NCI-H1105 (cell line): Measurements from ENCODE around the gene TPP1.

ENCODE experiments used
- DNase-seq: peaks from one replicate; lab custom pipeline; 2025; lab: John Stamatoyannopoulos, UW

Gene TPP1

DNA sequence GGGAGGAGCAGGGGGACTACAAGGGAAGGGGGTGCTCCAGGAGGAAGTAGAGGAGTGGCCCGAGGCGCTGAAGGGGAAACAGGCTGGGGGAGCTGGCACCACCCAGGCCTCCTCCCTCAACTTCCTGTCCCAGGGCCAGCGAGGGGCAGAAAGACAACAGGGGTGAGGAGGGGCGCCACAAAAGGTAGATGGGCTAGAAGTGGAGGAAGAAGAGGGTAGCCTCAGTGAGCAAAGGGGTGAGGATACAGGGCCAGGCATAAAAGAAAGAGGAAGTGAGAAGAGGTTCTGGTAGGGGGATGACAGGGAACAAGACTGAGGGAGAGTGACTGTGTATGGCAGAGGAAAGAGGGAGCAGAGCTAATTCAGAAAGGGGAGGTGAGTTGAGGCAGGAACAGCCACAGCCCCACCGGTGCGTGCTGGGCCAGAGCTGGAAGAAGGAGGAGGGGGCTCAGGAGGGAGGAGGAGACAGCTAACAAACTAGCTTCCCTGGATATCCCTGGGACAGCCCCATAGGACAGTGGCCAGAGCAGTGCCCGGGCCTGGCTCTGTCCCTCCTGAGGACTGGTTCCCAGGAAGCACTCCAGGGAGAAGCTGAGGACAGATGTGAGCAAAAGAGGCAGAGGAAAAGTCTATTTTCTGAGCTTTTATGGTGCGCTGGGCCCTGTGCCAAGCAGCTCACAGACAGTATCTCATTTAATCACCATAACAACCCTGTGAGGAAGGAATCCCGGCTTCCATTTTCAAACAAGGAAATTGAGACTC, 27.9 kb upstream of the TPP1 start:
- no peak for DNase-seq

DNA sequence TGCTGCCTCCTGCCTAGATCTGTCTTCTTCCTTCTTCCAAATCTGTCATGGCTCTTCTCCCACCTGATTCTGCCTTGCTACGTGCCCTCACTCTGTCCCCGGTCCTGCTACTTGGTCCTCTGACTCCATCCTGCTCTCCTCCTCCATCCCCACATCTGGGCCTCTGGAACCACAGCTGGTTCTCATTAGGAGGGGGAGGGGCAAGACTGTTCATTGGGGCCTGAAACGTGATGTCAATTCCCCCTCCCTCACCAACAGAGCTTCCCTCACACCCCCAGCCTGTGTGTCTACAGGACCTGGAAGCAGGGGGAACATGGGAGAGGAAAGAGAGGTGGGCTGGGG, 27.3 kb upstream of the TPP1 start:
- DNase-seq: no peak

DNA sequence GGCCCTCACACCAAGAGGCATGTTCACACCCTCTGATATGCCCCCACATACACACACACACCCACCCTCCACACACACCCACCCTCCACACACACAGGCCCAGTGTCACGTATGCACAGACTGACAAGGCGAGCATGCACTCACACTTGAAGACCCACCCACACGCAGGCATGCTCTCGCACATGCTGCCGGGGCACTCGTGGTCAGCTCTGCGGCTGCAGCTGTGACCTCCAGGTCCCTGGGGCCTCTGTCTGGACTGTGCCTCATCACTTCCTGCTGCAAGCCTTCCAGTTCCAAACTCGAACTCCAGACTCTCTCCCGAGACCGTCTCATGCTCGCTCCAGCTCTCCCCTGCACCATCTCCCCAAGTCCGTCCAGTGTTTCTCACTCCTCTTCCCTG, 26.8 kb upstream of the TPP1 start:
- DNase-seq: no peak

DNA sequence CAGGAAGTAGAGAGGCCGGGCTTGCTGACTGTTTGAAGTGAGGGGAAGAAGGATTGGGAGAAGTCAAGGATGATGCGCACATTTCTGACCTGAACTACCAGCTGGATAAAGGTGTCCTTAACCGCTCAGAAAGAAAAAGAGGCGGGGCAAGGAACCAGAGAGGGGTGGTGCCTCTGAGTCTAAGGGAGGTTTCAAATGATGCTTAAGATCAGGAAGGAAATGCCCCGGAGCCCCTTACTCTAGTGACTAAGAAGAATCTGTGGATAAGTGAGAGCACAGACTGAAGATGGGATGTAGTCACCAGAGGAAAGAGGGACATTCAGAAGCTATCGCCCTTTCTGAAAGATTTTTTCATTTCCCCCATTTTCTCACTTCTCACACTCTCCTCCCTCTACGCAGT, 23.7 kb upstream of the TPP1 start:
- DNase-seq: no peak

DNA sequence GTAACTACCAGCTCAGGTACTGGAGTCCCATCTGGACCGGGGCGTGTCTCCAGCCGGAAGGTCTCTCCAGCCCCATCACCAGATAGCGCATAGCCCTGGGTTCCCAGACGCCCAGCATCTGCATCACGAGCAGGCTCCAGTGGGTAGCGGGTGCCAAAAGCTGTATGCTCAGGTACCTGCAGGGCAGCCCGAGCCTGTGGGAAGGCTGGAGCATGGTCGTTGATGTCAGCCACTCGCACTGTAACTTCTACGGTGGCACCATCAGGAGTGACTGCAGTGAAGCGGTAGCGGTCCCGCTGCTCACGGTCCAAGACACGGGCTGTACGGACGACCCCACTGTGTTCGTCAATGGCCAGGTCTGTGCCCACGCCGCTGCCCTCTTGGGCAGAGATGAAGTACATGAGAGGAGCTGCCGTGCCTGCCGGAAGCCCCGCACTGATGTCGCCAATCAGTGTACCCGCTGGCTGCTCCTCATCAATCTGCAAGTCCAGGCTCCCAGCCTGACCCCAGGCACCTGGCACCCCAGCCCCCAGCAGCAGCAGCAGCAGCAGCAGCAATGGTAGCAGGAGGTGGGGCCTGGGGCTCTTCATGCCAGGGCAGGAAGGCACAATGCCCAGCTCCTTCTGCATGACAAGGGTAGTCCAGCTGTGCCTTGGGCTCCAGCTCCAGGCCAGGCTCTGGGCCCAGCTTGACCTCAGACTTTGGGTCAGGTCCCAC, 21.9 kb upstream of the TPP1 start:
- no peak for DNase-seq

DNA sequence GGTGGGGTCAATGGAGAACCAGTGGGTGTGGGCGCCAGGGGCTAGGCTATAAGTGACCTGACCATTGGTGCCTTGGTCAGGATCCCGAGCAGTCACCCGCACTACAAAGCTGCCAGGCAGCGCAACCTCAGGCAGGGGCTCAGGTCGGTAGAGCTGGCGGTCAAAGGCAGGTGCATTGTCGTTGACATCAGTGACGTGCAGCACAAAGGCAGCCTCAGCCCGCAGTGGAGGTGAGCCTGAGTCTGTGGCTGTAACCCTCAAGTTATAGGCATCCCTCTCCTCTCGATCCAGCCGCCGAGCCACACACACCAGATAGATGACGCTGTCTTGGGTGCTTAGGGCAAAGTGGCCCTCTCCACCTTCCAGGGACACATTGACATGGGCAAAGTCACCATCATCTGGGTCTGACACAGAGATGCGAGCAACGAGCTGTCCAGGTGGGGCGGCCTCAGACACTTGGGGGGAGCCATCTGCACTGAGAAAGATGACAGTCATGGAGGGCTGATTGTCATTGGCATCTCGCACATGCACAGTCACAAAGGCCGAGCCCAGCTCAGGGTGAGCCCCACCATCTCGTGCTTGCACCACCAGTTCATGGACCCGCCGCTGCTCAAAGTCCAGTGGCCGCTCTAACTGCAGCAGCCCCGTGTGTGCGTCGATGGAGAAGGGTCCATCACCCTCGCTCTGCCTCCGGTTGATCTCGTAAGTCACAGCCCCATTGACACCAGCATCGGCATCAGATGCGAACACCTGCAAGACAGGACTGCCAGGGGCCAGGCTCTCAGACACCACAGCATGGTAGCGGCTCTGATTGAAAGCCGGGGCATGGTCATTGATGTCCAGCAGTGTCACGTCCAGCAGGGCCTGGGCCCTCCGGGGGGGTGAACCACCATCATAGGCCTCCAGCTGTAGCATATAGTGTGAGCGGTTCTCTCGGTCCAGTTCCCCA, 21.1 kb upstream of the TPP1 start:
- DNase-seq: no peak

DNA sequence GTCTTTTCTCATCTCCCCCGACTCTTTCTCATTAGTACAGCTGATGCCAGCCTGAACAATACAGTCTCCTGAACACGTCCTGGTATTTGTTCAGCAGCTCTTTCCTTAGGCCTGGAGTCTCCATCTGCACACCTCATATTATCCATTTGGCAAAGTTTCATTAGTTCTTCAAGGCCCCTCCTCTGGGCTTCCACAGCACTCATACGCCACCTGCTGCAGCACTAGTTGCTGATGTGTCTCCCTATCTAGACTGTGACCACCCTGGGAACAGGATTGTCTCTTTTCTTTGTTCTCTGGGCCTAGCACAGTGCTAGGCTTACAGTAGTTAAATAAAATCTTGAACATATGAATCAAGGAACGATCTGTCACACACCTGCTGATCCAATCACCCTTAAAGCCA, 19.2 kb upstream of the TPP1 start:
- DNase-seq: no peak

DNA sequence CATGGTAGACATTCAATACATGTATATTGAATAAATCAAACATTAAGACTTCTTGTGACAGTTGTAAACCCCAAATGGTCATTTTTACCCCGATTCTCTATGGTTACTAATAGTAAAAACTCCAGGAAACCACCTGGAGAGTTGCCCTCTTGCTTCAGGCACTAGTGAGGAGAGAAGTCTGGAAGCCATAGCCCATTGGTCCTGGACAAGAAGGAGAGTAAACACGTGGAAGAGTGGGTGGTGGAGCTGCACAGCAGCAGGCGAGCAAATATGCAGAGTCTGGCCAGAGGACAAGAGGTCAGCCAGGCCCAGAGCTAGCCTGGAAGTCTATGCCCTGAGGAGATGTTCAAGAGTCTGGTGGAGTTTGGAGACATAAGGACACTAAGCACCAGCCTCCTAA, 18.6 kb upstream of the TPP1 start:
- DNase-seq: no peak

DNA sequence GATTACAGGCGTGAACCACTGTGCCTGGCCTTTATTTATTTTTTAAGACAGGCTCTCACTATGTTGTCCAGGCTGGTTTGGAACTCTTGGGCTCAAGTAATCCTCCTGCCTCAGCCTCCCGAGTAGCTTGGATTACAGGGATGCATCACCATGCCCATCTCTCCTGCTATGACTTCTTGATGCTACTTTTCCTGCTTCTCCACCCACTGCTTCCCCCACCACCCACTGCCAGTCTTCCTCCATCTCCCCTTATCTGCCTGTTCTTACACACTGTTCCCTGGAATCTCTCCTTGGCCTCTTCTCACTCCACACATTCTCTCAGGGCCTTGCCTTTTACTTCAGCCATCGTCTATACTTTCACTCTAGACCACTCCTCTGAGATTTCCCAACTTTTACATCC, 17.3 kb upstream of the TPP1 start:
- no peak for DNase-seq

DNA sequence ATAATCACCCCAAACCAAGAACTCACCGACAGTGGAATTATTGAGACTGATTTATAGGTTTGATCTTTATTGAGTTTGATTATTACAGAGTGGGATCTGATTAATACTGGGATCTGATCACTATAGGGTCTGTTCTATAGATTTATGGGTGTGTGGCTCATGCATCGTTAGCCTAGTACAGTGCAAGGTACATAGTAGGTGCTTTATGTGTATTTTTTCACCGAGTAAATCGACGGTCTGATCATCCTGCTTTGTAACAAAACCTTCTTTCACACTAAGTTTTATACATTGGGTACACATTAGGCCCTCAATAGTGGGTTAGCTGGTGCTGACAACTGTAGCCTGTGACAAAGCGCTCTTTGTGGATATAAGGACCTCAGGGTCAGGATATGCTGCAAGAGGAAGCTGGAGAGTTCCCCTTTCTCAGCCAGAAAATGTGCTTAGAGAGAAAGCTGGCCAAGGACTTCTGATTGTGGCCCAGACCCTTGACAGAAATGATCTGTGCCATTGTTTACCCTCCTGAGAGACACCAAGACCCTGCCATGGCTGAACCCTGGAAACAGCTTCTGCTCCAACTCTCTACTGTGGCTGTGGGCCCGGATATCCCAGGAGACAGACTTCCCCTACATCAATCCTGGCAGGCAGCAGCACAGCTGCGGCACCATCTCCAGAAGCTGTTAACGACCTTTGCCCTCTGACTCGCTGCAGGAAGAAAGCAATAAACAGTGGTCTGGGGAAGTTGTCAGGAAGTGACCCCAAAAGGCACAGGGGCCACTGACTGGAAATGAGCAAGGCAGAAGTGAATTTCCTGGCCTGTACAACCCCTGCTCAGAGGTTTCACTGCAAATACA, 16.1 kb upstream of the TPP1 start:
- no peak for DNase-seq

DNA sequence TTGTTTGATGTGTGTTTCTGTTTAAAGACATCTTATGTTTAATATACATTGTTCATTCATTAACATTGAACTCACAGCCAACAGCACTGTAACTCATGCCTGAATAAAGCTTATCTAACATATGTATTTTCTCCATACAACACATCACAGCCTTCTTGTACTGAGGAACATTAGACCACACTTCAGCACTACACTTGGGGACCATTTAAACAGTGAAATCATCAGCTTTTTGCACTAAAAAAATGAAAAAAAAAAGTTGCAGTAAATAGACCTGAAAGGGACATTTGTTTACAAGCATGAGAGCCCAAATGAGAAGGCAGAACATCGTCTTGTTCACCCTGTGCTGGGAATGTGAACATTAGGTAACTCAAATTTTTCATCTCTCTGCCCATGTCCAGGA, 15.3 kb upstream of the TPP1 start:
- no peak for DNase-seq

DNA sequence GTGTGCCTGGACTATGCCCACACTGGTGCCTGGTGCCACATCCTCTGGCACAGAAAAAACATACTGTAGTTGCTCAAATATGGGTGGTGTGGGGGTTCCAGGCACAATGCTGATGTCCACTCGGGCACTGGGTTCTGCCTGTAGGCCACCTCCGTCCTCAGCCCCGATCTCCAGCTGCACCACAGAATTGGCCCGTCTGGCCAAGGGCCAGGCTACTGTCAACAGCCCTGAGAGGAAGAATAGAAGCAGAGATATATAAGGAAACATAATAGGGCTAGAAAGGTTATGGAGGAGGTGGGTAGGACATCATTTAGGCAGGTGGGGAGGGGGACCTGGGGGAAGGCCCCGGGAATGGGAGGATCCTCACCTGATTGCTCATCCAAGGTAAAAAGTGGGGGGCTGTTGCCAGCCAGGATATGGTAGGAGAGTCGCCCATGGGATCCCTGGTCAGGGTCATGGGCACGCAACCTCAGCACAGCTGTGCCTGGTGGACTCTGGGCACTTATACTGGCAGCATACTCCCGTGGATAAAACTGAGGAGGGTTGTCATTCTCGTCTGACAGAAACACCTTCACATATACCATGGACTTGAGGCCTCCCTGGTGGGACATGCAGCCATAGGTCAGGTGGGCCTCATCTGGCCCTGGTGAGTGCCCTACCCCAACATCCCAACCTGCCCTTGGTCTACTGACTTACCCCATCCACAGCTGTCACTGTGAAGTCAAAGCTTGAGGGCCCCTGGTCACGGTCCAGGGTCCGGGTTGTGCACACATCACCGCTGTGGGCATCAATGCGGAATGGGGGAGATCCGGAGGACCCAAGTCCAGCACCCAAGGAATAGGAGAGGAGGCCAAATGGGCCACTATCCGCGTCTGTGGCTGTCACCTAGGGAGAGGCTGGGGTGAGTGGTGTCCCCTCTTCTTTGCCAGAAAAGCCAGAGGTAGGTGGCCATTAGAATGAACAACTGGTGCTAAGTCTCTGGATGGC, 14.5 kb upstream of the TPP1 start:
- DNase-seq: no peak

DNA sequence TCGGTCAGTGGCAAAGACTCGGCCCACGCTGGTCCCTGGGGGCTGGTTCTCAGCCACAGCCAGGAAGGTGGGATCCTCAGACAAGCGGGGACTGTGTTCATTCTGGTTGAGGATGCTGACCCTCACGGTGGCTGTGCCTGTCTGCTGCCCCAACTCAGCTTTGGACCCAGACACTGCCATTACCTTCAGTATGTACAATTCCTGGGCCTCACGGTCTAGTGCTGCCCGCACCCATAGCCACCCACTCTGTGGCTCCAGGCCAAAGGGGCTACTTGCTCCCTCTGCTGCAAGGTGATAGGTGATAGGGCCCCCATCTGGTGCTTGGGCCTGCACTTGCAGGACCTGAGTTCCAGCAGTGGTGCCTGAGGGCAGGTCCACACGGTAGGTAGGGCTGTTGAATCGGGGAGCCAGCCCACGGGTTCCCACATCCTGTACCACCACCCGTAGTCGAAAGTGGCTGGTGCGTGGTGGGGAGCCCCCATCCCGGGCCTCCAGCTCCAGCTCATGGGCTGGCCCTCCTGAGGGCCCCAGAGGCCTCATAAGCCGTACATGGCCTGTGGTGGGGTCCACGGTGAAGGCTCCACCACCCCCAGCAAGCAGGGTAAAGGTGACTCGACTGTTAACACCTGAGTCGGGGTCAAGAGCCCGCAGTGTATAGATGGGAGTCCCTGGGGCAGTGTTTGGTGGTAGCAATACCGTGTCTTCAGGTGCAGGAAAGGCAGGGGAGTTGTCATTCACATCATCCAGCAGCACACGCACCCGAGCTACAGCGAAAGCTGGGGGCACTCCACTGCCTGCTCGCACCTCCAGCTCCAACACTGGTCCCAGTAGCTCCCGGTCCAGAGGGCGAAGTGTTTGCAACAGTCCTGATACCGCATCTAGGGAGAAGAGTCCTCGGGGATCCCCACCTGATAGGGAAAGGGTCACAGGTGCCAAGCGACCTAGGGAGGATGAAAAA, 13.2 kb upstream of the TPP1 start:
- DNase-seq: no peak

DNA sequence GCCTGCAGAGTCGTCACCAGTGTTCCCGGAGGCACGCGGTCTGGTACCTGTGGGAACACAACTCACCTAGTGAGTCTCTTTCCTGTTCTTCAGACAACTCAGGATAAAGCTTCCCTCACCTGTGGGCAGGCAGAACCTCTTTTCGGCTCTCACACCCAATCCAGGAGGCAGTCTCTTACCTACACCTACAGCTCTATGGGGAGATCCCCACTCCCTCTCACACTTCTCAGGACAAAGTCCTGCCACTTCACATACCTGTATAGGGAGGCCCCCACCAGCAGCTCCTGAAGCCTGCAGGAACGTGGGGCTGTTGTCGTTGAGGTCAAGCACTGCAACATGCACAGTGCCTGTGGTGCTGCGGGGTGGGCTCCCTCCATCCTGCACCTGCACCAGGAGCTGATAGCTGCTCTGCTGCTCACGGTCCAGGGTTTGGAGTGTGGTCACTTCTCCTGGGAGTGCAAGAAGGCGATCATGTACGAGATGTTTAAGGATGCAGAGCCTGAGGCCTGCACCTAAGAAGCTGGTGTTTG, 12.2 kb upstream of the TPP1 start:
- no peak for DNase-seq

DNA sequence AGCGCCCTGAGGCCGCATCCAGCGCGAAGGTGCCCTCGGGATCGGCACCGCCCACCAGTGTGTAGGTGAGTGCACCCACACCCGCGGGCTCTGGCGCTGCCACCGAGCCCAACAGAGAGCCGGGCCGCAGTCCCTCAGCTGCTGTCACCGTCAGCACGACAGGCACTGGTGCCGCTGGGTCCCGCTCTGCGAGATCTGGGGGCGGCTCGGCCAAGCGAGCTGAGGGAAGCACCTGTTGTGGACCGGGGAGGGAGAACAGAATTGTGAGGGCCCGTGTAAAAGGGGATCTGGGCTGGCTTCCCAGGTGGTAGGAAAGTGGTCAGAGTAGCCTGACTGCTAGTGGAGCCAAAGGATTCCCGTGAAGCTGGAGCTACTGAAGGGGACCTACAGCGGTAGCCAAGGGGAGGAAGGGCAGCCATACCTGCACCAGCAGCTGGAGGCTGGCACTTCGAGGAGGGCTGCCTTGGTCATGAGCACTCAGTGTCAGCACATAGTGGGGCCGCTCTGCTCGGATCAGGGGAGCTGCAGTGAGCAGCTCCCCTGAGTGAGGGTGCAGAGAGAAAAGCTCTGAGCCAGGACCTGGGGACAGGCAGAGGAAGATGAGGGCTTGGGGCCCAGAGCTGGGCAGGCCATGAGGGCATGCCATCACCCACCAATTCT, 11.5 kb upstream of the TPP1 start:
- DNase-seq: peak; percentile 18

DNA sequence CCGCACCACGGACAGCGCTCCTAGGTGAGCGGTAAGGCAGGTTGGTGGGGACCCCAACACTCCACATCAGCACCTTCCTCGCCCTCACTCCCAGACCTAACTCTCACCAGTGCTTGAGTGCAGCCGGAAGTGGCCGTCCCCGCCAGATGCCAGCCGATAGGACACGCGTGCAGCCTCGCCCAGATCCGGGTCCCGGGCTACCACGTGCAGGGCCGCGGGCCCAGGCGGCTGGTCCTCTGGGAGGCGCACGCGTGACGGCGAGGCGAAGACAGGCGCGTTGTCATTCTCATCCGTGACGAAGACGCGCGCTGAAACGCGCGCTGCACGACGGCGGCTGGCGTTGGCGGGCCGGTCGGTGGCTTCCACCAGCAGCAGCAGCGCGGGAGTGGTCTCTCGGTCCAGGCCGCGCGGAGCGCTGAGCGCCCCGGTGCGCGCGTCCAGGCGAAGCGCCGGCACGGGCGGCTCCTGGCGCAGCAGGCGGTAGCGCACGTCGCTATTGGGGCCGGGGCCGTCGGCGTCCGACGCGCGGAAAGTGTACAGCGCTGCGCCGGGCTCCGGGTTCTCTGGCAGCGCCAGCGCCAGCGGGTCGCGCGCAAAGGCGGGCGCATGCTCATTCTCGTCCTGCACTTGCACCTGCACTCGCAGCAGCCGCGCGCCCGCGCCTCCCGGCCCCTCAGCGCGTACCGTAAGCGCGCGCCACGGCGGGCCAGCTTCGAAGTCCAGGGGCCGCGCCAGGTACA, 10.8 kb upstream of the TPP1 start:
- DNase-seq: no peak

DNA sequence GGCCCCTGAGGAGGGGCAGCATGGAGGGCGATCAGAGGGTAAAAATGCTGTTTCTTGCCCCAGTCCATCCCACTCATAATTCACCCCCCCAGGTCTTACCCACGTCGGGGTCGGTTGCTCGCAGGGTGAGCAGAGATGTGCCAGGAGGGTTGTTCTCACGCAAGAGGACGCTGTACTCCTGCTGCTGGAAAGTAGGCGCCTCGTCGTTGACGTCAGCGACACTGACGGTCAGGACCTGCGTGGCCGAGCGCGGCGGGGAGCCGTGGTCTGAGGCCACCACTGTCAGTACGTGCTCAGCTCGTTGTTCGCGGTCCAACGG, 10.3 kb upstream of the TPP1 start:
- DNase-seq: no peak

DNA sequence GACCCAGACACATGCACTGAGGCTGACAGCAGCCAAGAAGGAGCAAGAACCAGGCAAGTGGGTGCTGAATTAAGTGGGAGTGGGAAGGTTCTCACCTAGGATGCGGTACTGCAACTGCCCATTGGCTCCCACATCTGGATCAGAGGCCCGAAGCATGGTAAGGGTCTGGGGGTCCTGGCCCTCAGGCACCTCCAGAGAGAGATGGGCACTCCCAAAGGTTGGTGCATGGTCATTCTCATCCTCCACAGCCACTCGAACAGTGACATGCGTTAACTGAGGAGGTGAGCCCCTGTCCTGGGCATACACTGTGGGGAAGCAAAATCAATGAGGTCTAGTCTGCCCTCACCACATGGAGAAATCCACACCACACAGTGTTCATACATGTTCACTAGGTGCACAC, 9.3 kb upstream of the TPP1 start:
- DNase-seq: no peak
